Middle frontal gyrus (tissue), 1 donor: ENCODE measurements around the gene PARVA.

ENCODE experiments used
- DNase-seq: peaks from one replicate; pipeline ENCODE4 v3.0.0-alpha.2; 2015; ENCODE audit warnings: low spot score; ENCODE audit errors: extremely low spot score

PARVA gene

DNA sequence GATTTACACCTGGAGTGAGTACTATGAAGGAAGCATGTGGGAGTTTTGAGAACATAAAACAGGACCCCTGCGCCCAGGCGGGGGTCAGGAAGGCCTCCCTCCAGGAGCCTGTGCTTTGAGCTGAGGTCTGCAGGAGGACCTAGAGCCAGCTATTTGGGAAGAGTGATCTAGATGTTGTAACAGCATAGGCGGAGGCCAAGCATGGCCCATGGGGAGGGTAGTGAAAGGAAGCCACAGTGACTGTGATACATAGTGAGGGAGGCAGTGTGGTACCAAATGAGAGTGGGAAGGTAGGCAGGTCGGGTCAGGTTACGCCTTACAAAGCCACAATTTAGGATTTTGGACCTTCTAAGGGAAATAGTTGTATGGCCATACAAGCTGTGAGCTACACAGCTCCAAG, 147.5 kb downstream of the PARVA start:
- DNase-seq: no peak

DNA sequence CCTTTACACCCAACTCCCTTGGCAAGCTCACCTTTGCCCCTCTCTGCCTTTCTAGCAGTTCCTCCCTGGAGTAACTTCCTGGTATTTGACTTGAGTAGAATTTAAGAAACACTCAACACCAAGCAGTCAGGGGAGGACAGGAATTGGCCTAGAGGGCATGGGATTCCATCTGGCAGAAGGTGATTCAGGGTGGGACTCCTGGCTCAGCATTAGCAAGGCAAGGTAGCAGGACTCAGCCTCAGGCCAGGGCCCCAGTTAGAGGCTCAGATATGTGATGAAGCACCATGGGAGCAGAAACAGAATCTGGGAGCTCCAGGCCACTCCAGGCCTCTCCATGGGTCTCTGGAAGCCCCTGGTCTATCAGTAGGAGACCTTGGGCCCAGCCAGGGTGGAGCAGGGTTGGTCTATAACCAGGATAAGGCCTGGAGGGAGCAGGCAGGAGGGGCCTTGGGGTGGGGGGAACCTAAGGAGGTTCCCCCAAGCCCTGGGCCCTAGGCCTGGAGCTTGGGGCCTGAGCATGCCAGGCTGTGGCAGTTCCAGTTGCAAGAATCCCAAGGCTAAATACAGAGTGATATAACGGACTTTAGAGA, 148.2 kb downstream of the PARVA start:
- no peak for DNase-seq

DNA sequence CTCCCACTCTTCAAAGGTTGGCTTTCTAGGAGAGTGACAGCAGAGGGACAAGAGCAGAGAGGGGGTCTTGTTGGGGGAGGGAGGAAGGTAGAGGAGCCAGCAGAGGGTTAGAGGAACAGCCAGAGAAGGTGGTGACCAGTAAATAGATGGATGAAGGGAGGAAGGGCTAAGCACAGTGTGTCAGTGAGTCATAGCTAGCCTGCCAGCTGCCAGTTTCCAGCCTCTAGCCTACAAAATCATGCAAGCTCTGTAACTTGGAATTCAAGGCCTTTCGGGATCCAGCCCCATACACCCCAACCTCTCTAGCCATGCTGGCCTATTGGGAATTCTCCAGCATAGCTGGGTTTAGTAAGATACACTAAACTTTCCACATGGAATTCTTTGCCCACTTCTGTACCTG, 149.4 kb downstream of the PARVA start:
- DNase-seq: no peak

DNA sequence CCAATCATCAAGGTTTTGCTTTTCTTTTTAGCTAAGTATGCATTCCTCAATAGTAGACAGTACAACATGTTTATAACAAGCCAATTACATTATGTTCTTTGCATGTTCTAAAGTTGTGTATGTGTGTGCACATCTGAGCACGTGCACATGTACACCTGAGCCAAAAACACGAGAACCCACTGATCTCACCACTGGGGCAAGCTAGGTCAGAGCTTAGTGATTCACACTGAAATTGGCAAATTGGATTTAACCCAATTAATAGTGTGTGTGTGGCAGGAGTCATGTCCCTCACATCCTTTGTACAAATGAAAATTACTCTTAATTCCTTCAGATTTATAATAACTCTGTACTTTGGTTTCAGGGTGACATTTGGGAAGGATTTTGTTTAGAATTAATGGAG, 151.1 kb downstream of the PARVA start:
- no peak for DNase-seq

DNA sequence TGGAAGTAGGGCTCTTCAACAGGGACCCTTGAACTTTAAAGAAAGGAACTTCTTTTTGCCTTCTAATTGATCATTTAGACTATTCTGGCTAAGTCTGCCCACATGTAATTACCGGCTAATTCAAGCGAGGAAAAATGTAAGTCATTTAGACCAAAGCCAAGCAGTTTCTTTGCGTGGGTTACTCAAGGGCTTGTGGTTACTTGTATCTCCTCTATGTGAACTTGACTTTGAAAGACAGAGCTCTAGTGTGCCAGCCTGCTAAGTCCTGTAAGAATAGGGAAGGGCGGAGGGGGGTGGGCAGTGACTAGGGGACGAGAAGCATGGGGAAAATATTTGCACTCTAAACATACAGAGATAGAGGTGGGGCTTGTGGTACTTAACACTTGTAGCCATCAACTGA, 151.7 kb downstream of the PARVA start:
- DNase-seq: no peak

DNA sequence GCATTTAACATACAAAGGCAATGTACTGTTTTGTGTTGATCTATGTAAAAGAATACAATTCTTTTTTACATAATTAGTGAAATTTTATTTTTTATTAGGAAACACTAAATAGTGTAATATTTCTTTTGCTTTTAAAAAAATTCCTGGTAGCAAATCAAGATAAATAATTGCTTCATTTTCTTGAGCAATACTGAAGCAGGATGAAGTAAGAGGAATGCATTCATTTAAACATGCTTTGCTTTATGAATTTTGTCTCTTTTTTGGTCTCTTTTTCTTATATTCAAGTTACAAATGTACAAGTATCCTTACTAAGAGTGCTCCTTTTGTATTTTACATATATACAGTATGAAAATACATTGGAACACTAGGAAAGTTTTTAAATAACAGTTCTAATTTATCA, 152.4 kb downstream of the PARVA start:
- DNase-seq: no peak

DNA sequence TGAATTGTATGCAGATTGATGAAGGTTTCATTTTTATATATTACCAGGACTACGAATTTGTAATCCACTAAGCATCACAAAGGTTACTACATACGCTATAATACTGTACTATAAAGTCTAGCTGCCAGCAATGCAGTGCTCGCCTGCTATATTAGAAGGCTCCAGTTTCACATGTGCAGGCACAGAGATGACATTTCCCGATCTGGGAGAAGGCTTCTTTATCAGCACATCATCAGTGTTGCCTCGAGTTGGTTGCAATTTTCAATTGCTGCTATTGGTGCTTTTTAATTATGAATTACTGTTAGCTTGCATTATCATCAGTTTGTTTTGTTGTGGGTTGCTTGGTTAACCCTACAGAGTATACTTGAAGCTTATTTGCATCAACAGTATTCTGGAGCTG, 153.6 kb downstream of the PARVA start:
- no peak for DNase-seq

DNA sequence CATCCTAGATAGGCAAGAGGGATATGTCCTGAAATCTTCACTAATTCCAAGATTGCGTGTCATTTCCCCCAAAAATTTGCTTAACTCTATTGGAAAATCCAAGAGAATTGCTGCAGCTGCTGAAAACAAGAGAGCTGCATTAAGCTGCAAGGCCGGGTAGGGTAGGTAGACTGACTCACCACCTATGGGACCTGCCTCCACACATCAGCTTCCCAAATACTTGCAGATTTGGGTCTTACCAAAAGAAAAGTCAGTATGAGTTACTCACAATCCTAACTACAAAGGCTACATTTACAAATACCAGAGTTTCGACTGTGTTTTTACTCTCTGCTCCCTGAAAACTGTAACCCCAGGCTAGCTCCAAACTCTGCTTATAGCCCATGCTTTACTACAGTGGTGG, 154.3 kb downstream of the PARVA start:
- DNase-seq: no peak

DNA sequence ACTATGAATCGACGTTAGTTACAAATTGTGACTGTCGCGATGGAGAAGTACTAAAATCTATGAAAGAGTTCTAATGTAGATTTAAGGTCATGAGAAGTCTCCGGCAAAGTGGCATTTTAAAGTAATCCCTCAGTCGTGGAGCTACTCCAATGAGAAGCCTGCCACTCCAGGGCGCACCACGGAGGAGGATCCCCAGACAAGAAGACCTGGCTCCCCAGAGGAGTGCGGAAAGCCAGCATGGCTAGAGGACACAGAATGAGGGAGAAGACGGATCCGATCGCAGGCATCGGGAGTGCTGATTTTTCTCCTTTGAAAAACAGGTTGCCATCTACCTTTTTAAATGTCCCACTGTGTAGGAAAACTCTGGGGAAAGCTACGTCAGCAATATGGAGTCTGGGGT, 155.2 kb downstream of the PARVA start:
- no peak for DNase-seq

DNA sequence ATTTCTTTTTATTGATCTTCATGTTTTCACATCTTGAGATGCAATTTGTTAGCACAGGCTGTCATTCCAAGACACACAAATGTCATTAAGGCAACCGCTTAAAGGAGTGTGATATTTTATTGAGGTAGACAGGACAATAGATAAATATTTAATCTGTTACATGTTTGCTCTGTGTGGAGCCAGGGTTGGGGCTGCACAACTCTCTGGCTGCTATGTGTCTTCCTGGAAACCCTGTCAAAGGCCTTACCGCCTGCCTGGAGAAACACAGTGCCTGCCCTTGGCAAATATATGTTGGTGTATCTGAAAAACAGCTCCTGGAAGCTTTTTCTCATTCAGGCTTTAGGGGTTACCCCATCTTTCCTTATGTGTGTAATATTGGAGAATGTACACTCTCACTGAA, 157.2 kb downstream of the PARVA start:
- DNase-seq: no peak

DNA sequence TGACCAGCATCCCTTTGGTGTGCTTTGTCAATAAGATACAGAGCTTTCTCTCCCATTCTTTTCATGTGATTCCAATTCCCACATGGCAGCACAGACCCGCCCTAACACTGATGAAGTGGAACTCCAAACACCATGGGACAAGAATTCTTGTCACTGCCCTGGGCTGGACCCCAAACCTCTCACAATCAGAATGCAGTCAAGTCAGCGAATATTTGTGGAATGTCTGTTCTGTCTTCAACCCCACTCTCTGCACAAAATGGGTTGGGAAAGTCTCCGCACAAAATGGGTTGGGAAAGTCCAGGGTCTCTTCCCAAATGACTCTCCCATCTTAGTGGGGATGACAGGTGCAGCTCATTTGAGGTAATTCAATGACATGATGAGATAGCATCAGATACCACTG, 157.9 kb downstream of the PARVA start:
- DNase-seq: no peak

DNA sequence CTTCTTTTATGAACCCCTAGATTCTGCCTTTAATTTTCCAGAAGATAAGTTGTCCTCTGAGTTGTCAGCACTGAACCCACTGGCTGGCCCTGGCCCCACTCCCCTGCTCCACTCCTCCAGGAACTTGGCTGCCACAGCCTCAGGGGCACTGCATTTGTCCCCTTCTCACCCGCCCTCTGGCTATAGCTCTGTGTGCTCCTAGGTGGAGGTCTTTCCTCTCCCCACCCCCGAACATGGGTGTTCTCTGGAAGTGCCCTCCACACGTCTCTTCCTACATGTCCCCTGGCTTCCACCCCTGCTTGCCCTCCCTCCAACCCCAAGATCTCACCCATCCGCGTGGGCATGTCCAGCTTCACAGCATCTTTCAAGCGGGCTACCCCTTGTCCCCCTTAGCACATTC, 159.2 kb downstream of the PARVA start:
- no peak for DNase-seq

DNA sequence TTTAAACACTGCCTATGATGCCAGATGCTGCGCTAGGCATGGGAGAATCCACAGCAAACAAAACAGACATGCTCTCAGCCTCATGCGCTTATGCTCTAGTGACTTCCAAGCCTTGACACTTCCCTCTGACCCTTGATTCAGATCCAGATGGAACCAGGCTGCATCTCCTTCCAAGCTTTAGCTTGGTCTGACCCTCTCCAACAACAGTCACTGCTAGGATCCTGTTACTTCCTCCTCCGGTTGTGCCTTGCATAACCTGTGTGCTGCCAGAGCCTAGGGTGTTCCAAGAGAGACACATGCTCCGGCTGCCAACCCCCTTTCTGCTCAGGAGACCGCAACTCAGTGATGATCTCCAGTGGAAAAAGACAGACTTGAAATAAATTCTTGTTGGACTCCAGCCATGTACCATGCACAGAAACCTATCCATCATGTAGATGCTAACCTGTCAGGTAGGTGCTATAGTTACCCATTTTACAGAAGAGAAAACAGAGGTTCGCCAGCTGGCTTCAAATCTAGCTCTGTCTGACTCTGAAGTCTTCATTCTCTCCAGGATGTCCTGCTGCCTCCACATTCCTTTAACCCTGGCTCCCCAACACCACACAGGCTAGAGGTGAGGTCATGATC, 160.5 kb downstream of the PARVA start:
- DNase-seq: no peak

DNA sequence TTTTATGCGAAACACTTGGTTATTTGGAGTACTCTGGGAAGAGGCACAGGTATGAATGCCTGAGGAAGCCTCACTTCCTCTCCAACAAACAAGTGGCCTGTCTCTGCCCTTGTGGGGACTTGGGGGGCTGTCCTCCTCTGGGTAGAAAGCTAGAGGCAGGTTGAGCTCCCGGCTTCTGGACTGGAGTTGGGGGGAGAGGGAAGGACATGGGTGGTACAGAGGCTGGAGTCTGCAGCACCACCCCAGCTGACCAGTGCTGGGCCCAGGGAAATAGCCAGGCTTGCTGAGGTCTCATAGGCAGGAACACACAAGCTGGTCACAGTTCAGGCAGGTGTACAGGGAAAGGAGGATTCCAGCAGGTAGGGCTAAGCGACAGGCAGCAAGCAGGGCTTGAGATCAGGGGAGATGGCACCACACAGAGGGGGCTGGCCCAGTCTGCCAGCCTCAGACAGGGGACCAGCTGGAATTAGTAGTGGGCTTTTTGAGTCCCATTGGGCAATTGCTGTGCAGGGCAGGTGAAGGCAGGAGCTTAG, 161.6 kb downstream of the PARVA start:
- no peak for DNase-seq

DNA sequence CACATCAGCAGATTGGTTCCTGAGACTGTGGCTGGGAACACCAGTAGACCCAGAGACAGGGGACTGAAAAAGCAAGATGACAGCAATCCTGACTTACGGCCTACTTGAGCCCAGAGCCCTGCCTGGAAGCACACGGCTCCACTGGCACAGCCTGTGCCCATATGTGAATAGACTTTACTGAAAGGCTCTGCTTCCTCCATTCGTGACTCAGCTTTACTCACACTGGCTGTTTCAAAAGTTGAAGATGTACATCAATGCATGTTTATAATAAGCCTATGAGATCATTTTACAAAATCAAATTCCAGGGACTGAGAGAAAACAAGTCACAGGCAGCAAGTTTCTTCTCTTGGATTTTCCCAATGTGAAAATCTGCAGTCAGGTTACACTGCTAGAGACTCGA, 162.2 kb downstream of the PARVA start:
- DNase-seq: peak; percentile 31

DNA sequence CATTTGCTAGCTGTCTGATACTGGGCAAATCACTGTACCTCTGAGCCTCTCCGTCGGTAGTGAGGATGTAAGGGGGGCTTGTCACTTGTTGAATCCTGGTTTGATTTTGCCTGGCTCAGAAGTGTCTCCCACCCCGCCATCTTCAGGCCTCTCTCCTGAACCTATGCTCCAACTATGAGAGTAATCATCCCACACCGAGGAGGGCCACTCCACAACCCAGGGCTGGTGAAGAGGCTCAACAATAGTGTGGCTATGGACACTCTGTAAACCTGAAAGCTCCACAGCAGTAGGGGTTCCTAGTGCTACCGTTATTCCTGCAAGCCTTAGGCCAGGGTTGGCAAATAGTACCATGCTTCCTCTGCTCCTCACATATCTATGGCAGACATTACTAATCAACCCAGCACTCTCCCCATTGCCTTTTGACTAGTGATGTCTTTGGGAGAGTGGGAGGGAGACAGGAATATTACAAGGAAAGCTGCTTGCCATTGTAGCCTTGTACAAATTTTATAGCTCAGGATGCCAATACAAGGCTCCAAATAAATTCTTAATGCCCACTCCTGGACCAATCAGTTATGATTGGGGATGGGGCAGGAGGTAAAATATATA, 162.8 kb downstream of the PARVA start:
- DNase-seq: no peak

DNA sequence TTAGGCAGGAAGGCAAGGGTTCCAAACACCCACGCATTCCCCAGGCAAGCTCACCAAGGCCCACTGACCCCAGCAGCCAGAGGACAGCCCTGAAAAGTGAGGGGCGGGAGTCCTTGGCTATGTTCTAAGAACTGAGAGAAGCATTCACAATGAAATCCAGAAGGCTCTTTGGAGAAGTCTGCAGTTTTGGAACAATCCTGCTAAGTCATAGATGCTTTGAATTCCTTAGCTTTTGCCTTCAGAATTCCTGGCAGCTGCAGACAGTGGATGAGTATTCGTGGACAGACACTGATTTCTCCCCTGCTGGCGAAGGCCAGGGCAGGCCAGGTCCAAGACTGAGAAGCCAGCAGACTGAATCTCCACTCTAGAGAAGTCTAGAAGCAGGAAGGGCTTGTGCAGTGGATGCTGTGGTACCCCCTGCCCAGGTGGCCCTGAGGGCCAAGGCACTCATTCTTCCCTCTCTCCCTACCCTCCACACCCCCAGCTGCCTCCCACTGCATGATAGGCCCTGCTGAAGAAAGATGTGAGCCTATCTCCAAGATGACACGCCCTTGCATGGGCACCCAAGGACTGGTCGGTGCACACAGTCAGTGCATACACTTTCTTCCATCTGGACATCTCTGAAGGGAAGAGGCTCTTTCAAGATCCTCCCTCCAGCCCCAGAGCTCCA, 163.7 kb downstream of the PARVA start:
- DNase-seq: no peak

DNA sequence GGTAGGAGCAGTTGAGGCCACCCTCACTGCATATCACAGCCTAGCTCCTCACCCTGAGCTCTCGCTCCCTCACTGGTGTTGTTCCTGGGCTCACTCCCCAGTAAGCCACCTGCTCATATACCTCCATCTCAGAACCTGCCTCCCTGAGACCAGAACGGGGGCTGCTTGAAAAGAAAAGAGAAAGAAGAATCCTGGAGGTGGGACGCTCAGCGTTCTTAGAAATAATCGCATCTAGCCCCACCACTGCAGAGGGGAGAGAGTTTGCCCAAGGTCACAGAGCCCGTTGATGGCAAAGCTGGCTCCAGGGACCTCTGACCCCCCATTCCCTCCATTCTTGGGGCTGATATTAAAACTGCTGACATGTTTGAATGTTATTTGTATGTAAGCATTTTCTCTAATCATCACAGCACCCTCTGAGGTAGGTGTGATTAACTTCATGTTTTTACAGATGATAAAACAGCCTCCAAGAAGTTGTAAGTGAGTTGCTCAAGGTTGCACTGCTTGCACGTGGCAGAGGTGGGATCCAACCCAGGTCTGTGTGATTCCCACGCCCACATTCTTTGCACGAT, 164.3 kb downstream of the PARVA start:
- DNase-seq: no peak

DNA sequence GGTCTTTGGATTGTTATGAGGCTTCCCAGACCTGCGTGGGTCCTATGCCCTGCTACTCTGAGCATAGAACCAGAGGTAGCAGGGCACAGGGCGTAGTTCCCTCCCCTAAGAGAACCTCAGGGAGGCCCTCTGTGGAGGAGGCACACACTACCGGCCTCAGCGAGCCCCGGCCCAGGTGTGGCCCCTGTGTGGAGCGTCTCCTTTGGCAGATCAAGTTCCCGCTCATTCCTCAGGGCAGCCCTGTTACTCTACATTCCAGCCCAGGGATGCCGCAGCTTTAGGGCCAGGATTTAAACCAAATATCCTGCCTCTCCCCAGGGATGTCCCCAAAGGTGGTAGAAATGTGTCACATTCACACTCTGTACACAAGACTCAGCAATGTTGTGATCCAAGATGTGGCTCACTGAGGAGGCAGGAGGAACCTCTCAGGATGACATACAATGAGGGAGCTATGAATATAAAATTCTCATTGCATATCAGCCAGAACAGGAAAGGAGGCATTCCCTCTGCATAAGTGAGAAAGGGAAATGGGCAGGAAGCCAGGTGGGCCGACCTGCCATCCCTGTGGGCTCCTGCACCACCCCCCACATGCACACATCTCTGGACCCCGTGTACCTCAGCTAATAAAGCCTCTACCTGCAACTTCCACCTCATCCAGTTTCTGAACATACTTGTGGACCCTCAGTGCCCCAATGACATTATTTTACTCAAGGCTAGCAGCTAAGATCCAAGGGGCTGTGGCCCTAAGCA, 165.0 kb downstream of the PARVA start:
- DNase-seq: no peak

DNA sequence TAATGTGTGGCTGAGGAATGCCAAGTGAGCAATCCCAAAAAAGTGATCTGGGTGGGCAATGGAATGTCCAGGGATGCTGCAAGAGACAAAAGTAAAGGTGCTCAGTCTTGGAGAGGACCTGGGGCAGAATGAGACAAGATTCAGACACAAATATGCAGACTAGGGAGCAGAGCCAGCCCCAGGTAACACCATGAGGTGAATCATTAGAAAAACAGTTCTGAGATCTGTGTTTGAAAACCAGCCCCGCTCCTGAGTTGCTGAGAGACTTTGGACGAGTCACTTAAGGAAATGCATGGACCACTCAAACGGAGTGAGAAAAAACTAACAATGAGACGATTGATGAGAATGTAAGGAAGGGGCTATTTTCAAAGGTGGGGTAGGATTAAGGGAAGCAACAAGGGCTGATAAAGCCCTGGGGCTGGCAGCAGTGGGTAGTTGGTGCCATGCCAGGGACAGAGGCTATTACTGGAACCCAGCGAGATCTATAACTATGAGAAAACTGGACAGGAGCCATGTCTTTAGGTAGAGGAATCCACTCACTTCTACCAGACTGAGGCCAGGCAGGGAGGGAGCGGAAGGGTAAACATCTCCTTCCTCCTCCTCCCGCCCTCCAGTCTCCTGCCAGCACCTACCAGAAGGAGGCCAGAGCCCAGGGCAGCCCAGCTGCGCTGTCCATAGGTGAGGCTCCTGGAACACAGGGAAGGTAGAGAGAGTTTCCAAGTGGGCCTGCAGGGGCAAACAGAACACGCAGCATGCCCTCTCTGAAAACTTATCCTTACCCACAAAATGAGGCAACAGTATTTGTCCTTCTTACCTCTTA, 166.4 kb downstream of the PARVA start:
- DNase-seq: no peak
